GM12872 (cell line): ENCODE data around the gene UBE2E1.
A peak's percentile ranks its signal among the peaks of the same experiment; 100 is the strongest.

Experiments
- CTCF ChIP-seq: IDR thresholded peaks from 3 replicates; pipeline ENCODE4 v1.5.1; 2011; ENCODE audit warnings: low read depth, mild to moderate bottlenecking, low read length, moderate library complexity; ENCODE audit not compliant: insufficient read depth

The UBE2E1 gene

GRCh38 chr3:23880703-23881339 is 75.1 kb downstream of the UBE2E1 start:
- TF ChIP-seq CTCF: no peak

- TF ChIP-seq CTCF: no peak
Observed at GRCh38 chr3:23882487-23882918, 76.7 kb downstream of the UBE2E1 start.

GRCh38 chr3:23884481-23884880 is 78.7 kb downstream of the UBE2E1 start:
- TF ChIP-seq CTCF: no peak

- no peak for TF ChIP-seq CTCF
Observed at GRCh38 chr3:23885210-23885609, 79.5 kb downstream of the UBE2E1 start.

GRCh38 chr3:23886311-23886710 is 80.6 kb downstream of the UBE2E1 start:
- TF ChIP-seq CTCF: no peak

GRCh38 chr3:23888617-23889228 is 83.0 kb downstream of the UBE2E1 start:
- peak; percentile 69 for TF ChIP-seq CTCF

GRCh38 chr3:23889386-23889785 is 83.6 kb downstream of the UBE2E1 start:
- no peak for TF ChIP-seq CTCF
